GM12892 (cell line): ENCODE measurements around the gene HNRNPK.

Source experiments
- POLR2A ChIP-seq: IDR thresholded peaks from 2 replicates; pipeline ENCODE4 v1.6.1; 2011; ENCODE audit warnings: low read depth, low read length, control low read depth
- TAF1 ChIP-seq: IDR thresholded peaks from 2 replicates; pipeline ENCODE4 v1.6.1; 2011; ENCODE audit warnings: low read depth, mild to moderate bottlenecking, control low read depth, low read length, borderline replicate concordance

DNA sequence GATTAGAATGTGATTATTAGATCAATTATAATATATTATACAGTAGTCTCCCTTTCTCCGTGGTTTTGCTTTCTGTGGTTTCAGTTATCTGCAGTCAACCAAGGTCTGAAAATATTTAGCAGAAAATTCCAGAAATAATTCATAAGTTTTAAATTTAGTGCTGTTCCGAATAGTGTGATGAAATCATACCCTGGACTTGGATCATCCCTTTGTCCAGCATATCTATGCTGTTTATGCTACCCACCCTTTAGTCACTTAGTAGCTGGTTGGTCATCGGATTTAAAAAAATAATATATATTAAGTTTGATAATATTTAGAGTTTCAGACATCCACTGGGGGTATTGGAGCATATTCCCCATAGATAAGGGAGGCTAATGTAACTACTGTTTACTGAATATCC lies 20.2 kb upstream of the HNRNPK start:
- TF ChIP-seq POLR2A = no peak
- no peak for TF ChIP-seq TAF1
